ENCODE measurements around the gene BDKRB2. TPM values are rescaled to one million over a fixed set of nuclear protein-coding genes. Genes with fewer than 3 reads are reported as not detected.

BDKRB2 gene
- total RNA-seq, 1 experiment from 2014 or later: 0.05 TPM

- no peak for TF ChIP-seq REST (IDR thresholded peaks at IDR 0.05; ENCODE audit: insufficient read depth in 1 of 2, low read depth in 2 of 2, low read length in 1 of 2)
- no peak for TF ChIP-seq SIN3A (IDR thresholded peaks at IDR 0.05; ENCODE audit: borderline replicate concordance, insufficient read depth, low read depth, low read length)
- TF ChIP-seq POLR2AphosphoS5 (IDR thresholded peaks at IDR 0.05; ENCODE audit: low read depth, low read length): no peak
- no peak for TF ChIP-seq TCF7L2 (IDR thresholded peaks at IDR 0.05; ENCODE audit: low read depth, low read length)
- no peak for TF ChIP-seq CTCF (IDR thresholded peaks at IDR 0.05)
- H3K4me1 ChIP-seq (ENCODE audit: control insufficient read depth, insufficient read depth, low read length): no peaks in the 10 kb centered on the region
- no peak overlapping the region for H3K27ac ChIP-seq (ENCODE audit: low read length)
- ChIA-PET CTCF (no interaction called here), POLR2A (no interaction called here)
- H3K9me3 ChIP-seq (ENCODE audit: control insufficient read depth, insufficient read depth, low read depth, low read length): no peaks in the 10 kb centered on the region
- H3K27me3 ChIP-seq (ENCODE audit: control insufficient read depth, insufficient read depth, low read length): no peaks in the 10 kb centered on the region
- ATAC-seq: no peak
- intact Hi-C loops (cut with micrococcal nuclease; ENCODE audit: unreplicated experiment): no loop called here
- no TSS peak for BruUV-seq (replicated peaks)
- DNase-seq (ENCODE audit: low read depth, low spot score): no peak
- in situ Hi-C loops (cut with HindIII; ENCODE audit: low pct_unique_long_range_greater_than_20kb, low sequenced_read_pairs): no loop called here
- H3K4me3 ChIP-seq (ENCODE audit: low read depth in 2 of 2, low read length in 2 of 2): no peak overlapping the region
- H3K36me3 ChIP-seq (ENCODE audit: control insufficient read depth, insufficient read depth, low read length): no peaks in the 10 kb centered on the region
Measured at GRCh38 chr14:96237641-96238040, 33.0 kb downstream of the BDKRB2 start.

- no peak for TF ChIP-seq CTCF (IDR thresholded peaks at IDR 0.05)
- TF ChIP-seq REST (IDR thresholded peaks at IDR 0.05; ENCODE audit: insufficient read depth in 1 of 2, low read depth in 2 of 2, low read length in 1 of 2): no peak
- TF ChIP-seq SIN3A (IDR thresholded peaks at IDR 0.05; ENCODE audit: borderline replicate concordance, insufficient read depth, low read depth, low read length): no peak
- no peak for TF ChIP-seq TCF7L2 (IDR thresholded peaks at IDR 0.05; ENCODE audit: low read depth, low read length)
- TF ChIP-seq POLR2AphosphoS5 (IDR thresholded peaks at IDR 0.05; ENCODE audit: low read depth, low read length): no peak
- ATAC-seq (no peak), DNase-seq (ENCODE audit: low read depth, low spot score) (no peak)
- Histone ChIP-seq H3K27ac (ENCODE audit: low read length) (no peak overlapping the region), H3K9me3 (ENCODE audit: control insufficient read depth, insufficient read depth, low read depth, low read length) (no peaks in the 10 kb centered on the region), H3K27me3 (ENCODE audit: control insufficient read depth, insufficient read depth, low read length) (no peaks in the 10 kb centered on the region), H3K4me3 (ENCODE audit: low read depth in 2 of 2, low read length in 2 of 2) (no peak overlapping the region), H3K4me1 (ENCODE audit: control insufficient read depth, insufficient read depth, low read length) (no peaks in the 10 kb centered on the region), H3K36me3 (ENCODE audit: control insufficient read depth, insufficient read depth, low read length) (no peaks in the 10 kb centered on the region)
- ChIA-PET CTCF (no interaction called here), POLR2A (no interaction called here)
- in situ Hi-C loops (cut with HindIII; ENCODE audit: low pct_unique_long_range_greater_than_20kb, low sequenced_read_pairs) (no loop called here), intact Hi-C loops (cut with micrococcal nuclease; ENCODE audit: unreplicated experiment) (no loop called here)
- no TSS peak for BruUV-seq (replicated peaks)
Measured at GRCh38 chr14:96238676-96239265, 34.1 kb downstream of the BDKRB2 start.
